KG1 (cell line): ENCODE data around the gene PCID2.
A peak's percentile ranks its signal among the peaks of the same experiment; 100 is the strongest.
"Not testable (repeated sequence)": the region's sequence is repeated elsewhere in the genome, so short reads cannot be mapped to it uniquely, and the experiment has no call there.

Experiments
- DNase-seq: peaks from one replicate; lab custom pipeline; 2025; lab: John Stamatoyannopoulos, UW

The PCID2 gene

GRCh38 chr13:113208421-113209335, at the start of gene PCID2:
PCID2 (minus strand) TSS chr13:113208669; CDS start chr13:113208634, 35 bp downstream.
- DNase-seq = peak; percentile 86

- DNase-seq = not testable (repeated sequence)
Measured at GRCh38 chr13:113257908-113258307, 49.4 kb upstream of the PCID2 start.

GRCh38 chr13:113252516-113253095, 44.1 kb upstream of the PCID2 start:
- no peak for DNase-seq

- DNase-seq = no peak
Measured at GRCh38 chr13:113245849-113246796, 37.7 kb upstream of the PCID2 start.

GRCh38 chr13:113243847-113244246, 35.4 kb upstream of the PCID2 start:
- no peak for DNase-seq

GRCh38 chr13:113241623-113242022, 33.2 kb upstream of the PCID2 start:
- DNase-seq = not testable (repeated sequence)

GRCh38 chr13:113239986-113240385, 31.5 kb upstream of the PCID2 start:
- no peak for DNase-seq

GRCh38 chr13:113239357-113239756, 30.9 kb upstream of the PCID2 start:
- no peak for DNase-seq

GRCh38 chr13:113238536-113238935, 30.1 kb upstream of the PCID2 start:
- no peak for DNase-seq

- DNase-seq = no peak
Measured at GRCh38 chr13:113233101-113233500, 24.6 kb upstream of the PCID2 start.

GRCh38 chr13:113232208-113233003, 23.9 kb upstream of the PCID2 start:
- DNase-seq = no peak

GRCh38 chr13:113231306-113232207, 23.1 kb upstream of the PCID2 start:
- DNase-seq = no peak

- no peak for DNase-seq
Measured at GRCh38 chr13:113229791-113230190, 21.3 kb upstream of the PCID2 start.

- DNase-seq = no peak
Measured at GRCh38 chr13:113229161-113229560, 20.7 kb upstream of the PCID2 start.

- DNase-seq = no peak
Measured at GRCh38 chr13:113226873-113227450, 18.5 kb upstream of the PCID2 start.

GRCh38 chr13:113225515-113225914, 17.0 kb upstream of the PCID2 start:
- DNase-seq = no peak

- DNase-seq = no peak
Measured at GRCh38 chr13:113224486-113224885, 16.0 kb upstream of the PCID2 start.

GRCh38 chr13:113223070-113223469, 14.6 kb upstream of the PCID2 start:
- no peak for DNase-seq

- no peak for DNase-seq
Measured at GRCh38 chr13:113220877-113221276, 12.4 kb upstream of the PCID2 start.

GRCh38 chr13:113220141-113220598, 11.7 kb upstream of the PCID2 start:
- DNase-seq = no peak
